Lower lobe of right lung (tissue), 2 donors: ENCODE data around the gene GALNT5. TPM values are rescaled to one million over a fixed set of nuclear protein-coding genes. Genes with fewer than 3 reads are reported as not detected.

Experiments used
- ATAC-seq, 2 donors: fragments of 200-7000 bp; cut with Tn5 transposase; one replicate each; pipeline ENCODE4 v1.9.1; 2020 to 2022; ENCODE audit warnings: mild to moderate bottlenecking in 2 of 2, moderate library complexity in 2 of 2
- DNase-seq: peaks from one replicate; pipeline ENCODE4 v3.0.0-alpha.2; 2020
- H3K27ac ChIP-seq: fragments of 200-600 bp; one replicate; pipeline ENCODE4 v1.8.0; 2022
- H3K27me3 ChIP-seq: fragments of 200-600 bp; one replicate; pipeline ENCODE4 v1.8.0; 2022; ENCODE audit warnings: low read depth
- H3K36me3 ChIP-seq: fragments of 200-600 bp; one replicate; pipeline ENCODE4 v1.8.0; 2022; ENCODE audit warnings: mild to moderate bottlenecking
- H3K4me1 ChIP-seq: fragments of 200-600 bp; one replicate; pipeline ENCODE4 v1.8.0; 2022
- H3K4me3 ChIP-seq: fragments of 200-600 bp; one replicate; pipeline ENCODE4 v1.8.0; 2022; ENCODE audit warnings: mild to moderate bottlenecking
- H3K9me3 ChIP-seq: fragments of 200-600 bp; one replicate; pipeline ENCODE4 v1.8.0; 2022
- CTCF ChIP-seq: fragments of 200-600 bp; IDR thresholded peaks from one replicate; pipeline ENCODE4 v1.8.0; 2022; ENCODE audit warnings: antibody characterized with exemption, mild to moderate bottlenecking
- intact Hi-C: fragments of 100-400 bp; cut with DNase I; formaldehyde crosslinking; loops from one replicate; pipeline ENCODE4 v1.11.0; 2022
- total RNA-seq: library from RNA; stranded (reverse); fragmentation: NEBNext Ultra II Directional; extraction: Animal tissue kit (Norgen Biotek cat#: 25700); gene quantifications from one replicate; pipeline ENCODE4 v1.2.1, GENCODE V29; 2021
- donor health status: DM: no; HTN: yes; CAD: no; lungs with severe emphysema.

Gene GALNT5
- total RNA-seq, 1 donor from 2014 or later, result 33.9 TPM

DNA sequence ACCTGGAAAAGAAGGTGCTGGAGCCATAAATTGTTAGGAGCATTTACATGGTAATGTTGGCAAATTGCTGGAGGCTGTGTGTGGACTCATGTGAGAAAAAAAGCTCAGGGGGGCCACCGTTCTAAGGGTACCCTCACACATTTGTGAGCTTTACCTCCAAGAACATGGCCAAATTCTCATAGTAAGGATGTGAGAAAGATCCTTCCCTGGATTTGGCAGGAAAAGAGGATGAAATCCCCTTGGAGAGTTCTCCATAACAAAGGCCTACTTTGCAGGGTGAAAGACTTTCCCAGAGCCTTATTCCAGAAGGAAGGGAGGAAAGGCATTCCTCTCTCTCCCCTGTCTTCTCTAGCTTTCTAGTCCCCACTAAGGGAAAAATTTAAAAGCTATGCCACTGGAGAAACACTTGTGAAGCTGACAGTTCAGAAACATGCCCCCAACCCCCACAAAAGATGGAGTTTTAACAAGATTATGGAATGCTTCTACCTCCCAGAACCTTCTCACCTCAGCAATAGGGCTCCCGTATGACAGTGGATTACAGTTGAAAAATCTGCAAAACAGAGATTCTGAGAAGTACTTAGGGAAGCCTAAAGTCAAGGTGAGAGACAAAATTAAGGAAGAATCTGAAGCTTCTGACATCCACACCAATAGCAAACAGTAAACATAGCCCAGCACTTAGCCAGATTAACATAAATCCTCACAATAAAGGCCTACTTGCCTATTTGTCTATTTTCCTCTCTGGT, 88.3 kb downstream of the GALNT5 start:
- DNase-seq (no peak), ATAC-seq (no peak)
- no peaks in the 10 kb centered on the region for H3K4me1 ChIP-seq
- intact Hi-C loops, result no loop called here
- no peak overlapping the region for H3K27ac ChIP-seq
- no peaks in the 10 kb centered on the region for H3K36me3 ChIP-seq
- peaks cover 4% of the 10 kb centered on the region for H3K9me3 ChIP-seq
- no peak for TF ChIP-seq CTCF
- H3K4me3 ChIP-seq, result no peak overlapping the region
- no peaks in the 10 kb centered on the region for H3K27me3 ChIP-seq

GRCh38 chr2:157348291-157348921, 90.9 kb downstream of the GALNT5 start:
- intact Hi-C loops, result no loop called here
- TF ChIP-seq CTCF, result no peak
- DNase-seq (no peak), ATAC-seq (no peak)
- H3K4me1 ChIP-seq, result no peaks in the 10 kb centered on the region
- no peaks in the 10 kb centered on the region for H3K27me3 ChIP-seq
- H3K36me3 ChIP-seq, result no peaks in the 10 kb centered on the region
- H3K27ac ChIP-seq, result no peak overlapping the region
- H3K4me3 ChIP-seq, result no peak overlapping the region
- H3K9me3 ChIP-seq, result no peaks in the 10 kb centered on the region

DNA sequence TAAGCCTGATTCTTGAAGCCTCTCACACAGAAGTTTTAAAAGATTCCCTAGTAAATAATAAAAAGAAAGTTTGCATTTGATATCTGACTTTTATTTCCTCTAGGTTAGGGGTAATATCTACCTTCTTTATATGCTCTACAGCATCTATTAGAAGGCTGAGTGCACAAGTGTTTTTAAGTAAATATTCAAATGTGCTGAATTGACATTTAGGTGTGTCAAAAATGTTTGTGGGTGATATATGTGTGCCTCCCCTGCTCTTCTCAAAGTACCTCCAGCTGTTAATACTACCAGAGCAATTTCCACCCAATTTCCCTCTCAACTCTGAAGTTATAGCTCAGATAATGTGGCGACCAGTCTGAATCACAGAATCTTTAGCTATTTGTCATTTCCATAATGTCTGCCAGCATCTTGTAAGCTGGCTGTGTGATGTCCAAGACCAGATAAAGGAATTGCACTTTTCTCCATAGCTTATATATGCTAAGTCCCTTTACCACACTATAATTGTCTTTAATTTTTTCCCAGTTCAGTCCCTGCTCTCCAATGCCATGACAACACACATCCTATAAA, 92.5 kb downstream of the GALNT5 start:
- H3K27me3 ChIP-seq, result no peaks in the 10 kb centered on the region

DNA sequence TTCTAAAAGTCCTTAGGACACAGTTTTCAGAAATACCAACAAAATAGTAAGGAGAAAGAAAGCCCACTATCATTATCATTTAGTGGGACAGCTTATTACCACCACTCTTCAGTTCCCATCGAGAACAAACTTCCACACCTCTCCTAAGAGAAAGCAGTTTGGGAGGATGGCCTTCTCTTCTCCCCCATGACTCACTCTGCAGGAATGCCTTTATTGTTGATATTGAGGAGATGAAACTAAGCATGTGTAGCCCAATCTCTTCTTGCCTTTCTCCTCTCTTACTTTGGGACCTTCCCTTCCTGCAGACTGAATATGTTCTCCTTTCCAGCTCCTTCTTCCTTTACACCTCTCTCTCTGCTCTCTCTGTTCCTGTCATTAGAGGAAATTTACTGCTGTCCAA, 98.1 kb downstream of the GALNT5 start:
- Histone ChIP-seq H3K27ac (no peak overlapping the region), H3K9me3 (no peaks in the 10 kb centered on the region), H3K4me3 (no peak overlapping the region), H3K4me1 (no peaks in the 10 kb centered on the region), H3K36me3 (no peaks in the 10 kb centered on the region), H3K27me3 (no peaks in the 10 kb centered on the region)
- no peak for ATAC-seq
- DNase-seq, result no peak
- TF ChIP-seq CTCF, result no peak
- intact Hi-C loops, result no loop called here

More for the DNA sequence above, 92.5 kb downstream of the GALNT5 start:
- no peak for TF ChIP-seq CTCF
- intact Hi-C loops, result no loop called here
- H3K4me3 ChIP-seq, result no peak overlapping the region
- ATAC-seq (no peak), DNase-seq (no peak)
- no peaks in the 10 kb centered on the region for H3K9me3 ChIP-seq
- no peak overlapping the region for H3K27ac ChIP-seq
- no peaks in the 10 kb centered on the region for H3K36me3 ChIP-seq
- no peaks in the 10 kb centered on the region for H3K4me1 ChIP-seq

- Histone ChIP-seq H3K27ac (no peak overlapping the region), H3K27me3 (no peaks in the 10 kb centered on the region), H3K4me3 (no peak overlapping the region), H3K9me3 (no peaks in the 10 kb centered on the region), H3K36me3 (no peaks in the 10 kb centered on the region), H3K4me1 (no peaks in the 10 kb centered on the region)
- TF ChIP-seq CTCF, result no peak
- ATAC-seq (no peak), DNase-seq (no peak)
- intact Hi-C loops, result no loop called here
Measured at GRCh38 chr2:157359628-157360027, 102.1 kb downstream of the GALNT5 start.
